T-helper 17 cell (primary cell): Measurements from ENCODE around the gene ANAPC7. TPM values are rescaled to one million over a fixed set of nuclear protein-coding genes. Genes with fewer than 3 reads are reported as not detected.
"Not testable (repeated sequence)": the region's sequence is repeated elsewhere in the genome, so short reads cannot be mapped to it uniquely, and the experiment has no call there.

Source experiments
- ATAC-seq: fragments of 150-1000 bp; cut with Tn5 transposase; 2 replicates; pipeline ENCODE4 v1.10.0; 2021; ENCODE audit warnings: mild to moderate bottlenecking, moderate library complexity
- DNase-seq, 3 donors: peaks; one replicate each; pipeline versions ENCODE4 v3.0.0 to v3.0.0-alpha.2; 2020 to 2021
- H3K9me3 ChIP-seq: one replicate; pipeline ENCODE4 v1.7.0; 2013; ENCODE audit warnings: low read length, mild to moderate bottlenecking; ENCODE audit not compliant: control insufficient read depth, poor library complexity, severe bottlenecking
- H3K27ac Mint-ChIP-seq: one replicate; pipeline ENCODE4 v1.8.0; 2022; ENCODE audit warnings: mild to moderate bottlenecking, moderate library complexity, mixed read lengths
- H3K27me3 Mint-ChIP-seq: one replicate; pipeline ENCODE4 v1.8.0; 2022; ENCODE audit warnings: mixed read lengths
- H3K36me3 Mint-ChIP-seq: one replicate; pipeline ENCODE4 v1.8.0; 2022; ENCODE audit warnings: low read depth, mixed read lengths
- H3K4me1 Mint-ChIP-seq: one replicate; pipeline ENCODE4 v1.8.0; 2022; ENCODE audit warnings: mild to moderate bottlenecking, mixed read lengths
- H3K4me3 Mint-ChIP-seq: one replicate; pipeline ENCODE4 v1.8.0; 2022; ENCODE audit warnings: mild to moderate bottlenecking, moderate library complexity, mixed read lengths
- total RNA-seq, 4 donors: library from RNA in 2 of 4; stranded (reverse) in 2 of 4; gene quantifications; one replicate each; pipeline ENCODE4 v1.2.3 and lab custom pipeline; 2022 to 2026

ANAPC7 gene
- total RNA-seq, 2 donors from 2014 or later: 40.1 to 42.6 TPM

DNA sequence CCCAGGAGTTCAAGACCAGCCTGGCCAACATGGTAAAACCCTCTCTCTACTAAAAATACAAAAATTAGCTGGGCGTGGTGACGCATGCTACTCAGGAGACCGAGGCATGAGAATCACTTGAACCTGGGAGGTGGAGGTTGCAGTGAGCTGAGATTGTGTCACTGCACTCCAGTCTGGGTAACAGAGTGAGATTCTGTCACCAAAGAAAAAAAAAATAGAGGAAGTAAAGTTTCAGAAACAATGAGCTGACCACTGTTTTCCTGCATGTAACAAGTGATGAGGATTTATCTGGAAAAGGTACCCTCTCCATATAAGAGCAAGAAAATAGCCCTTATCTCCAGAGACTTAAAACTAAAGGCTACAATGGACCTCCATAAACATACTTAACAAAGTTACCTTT, 13.6 kb upstream of the ANAPC7 start:
- DNase-seq, H3K36me3 Mint-ChIP-seq, ATAC-seq, H3K27ac Mint-ChIP-seq, H3K27me3 Mint-ChIP-seq, H3K4me3 Mint-ChIP-seq, H3K4me1 Mint-ChIP-seq, H3K9me3 ChIP-seq: not testable (repeated sequence)

DNA sequence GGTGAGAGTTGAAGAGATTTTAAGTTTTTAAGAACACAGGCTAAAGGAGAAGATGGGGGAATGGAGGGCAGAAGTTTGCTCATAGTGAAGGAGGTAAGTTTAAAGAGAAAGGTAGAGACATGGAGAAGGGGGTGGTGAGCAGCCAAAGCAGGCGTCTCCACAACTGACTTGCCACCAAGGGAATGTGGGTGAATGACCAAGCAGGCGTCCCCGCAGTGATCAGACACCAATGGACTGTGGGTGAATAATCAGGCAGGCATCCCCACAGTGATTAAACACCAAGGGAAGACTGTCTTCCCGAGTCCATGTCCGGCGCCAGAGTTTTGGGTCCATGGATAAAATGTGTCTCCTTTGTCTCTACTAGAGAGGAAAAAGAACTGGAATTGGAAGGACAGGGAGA, 6.6 kb upstream of the ANAPC7 start:
- DNase-seq, H3K27ac Mint-ChIP-seq, H3K36me3 Mint-ChIP-seq, H3K9me3 ChIP-seq, H3K4me1 Mint-ChIP-seq, ATAC-seq, H3K4me3 Mint-ChIP-seq: not testable (repeated sequence)
- peaks cover 18% of the 10 kb centered on the region for H3K27me3 Mint-ChIP-seq

- not testable (repeated sequence) for H3K9me3 ChIP-seq, ATAC-seq, DNase-seq, H3K27ac Mint-ChIP-seq, H3K4me3 Mint-ChIP-seq, H3K36me3 Mint-ChIP-seq
- Mint-ChIP-seq H3K27me3 (peaks cover 15% of the 10 kb centered on the region), H3K4me1 (peaks cover 14% of the 10 kb centered on the region)
Measured at GRCh38 chr12:110405126-110405662, 1.7 kb upstream of the ANAPC7 start.

GRCh38 chr12:110403976-110404682, 621 bp upstream of the ANAPC7 start:
- no peaks in the 10 kb centered on the region for H3K9me3 ChIP-seq
- Mint-ChIP-seq H3K27me3 (peaks cover 5% of the 10 kb centered on the region), H3K36me3 (peaks cover 3% of the 10 kb centered on the region), H3K27ac (peak overlapping the region; percentile 98), H3K4me3 (peak overlapping the region; percentile 100), H3K4me1 (peaks cover 11% of the 10 kb centered on the region)
- ATAC-seq (peak; percentile 70), DNase-seq (peak; percentile 66 to 70 (median 69))

DNA sequence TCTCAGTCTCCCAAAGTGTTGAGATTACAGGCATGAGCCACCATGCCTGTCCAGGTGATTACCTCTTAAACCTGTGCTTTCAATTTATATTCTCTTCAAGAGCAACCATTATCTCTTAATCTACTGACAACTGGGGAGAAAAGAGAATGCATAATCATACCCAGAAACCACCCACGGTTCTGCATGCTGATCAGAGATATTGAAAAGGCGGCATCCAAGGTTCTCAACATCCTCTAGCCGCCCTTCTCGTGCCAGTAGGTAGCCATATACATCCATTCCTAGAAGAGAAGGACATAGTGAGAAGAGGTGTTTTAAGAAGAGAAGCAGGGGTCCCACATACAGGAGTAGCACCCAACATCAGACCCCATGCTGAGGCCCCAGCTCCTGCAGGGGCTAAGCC, 20.8 kb downstream of the ANAPC7 start:
- no peak for DNase-seq
- Mint-ChIP-seq H3K4me1 (peaks cover 12% of the 10 kb centered on the region), H3K36me3 (peaks cover 6% of the 10 kb centered on the region), H3K27me3 (no peaks in the 10 kb centered on the region), H3K27ac (peak overlapping the region; percentile 84), H3K4me3 (no peak overlapping the region)
- no peak for ATAC-seq
- H3K9me3 ChIP-seq: no peaks in the 10 kb centered on the region

DNA sequence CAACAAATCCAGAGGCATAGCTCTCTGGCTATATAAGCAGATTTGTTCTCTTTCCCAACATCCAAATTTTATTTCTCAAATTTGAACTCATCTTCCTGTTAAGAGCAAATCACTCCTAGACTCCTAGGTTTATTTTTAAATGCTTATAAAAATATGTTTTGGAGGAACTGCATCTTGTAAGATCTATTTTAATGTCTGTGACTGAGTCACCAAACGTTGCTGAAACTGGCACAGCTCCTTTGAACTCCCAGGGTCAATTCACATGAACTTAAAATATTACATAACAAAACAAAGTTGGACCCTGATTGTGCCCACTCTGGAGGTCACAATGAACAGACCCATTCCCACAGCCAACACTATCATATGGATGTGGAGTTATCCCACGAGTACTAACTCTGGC, 23.9 kb downstream of the ANAPC7 start:
- H3K4me1 Mint-ChIP-seq: peaks cover 9% of the 10 kb centered on the region
- H3K36me3 Mint-ChIP-seq: peaks cover 6% of the 10 kb centered on the region

GRCh38 chr12:110379197-110379596, 24.3 kb downstream of the ANAPC7 start:
- no peak for DNase-seq
- peaks cover 6% of the 10 kb centered on the region for H3K36me3 Mint-ChIP-seq
- no peak overlapping the region for H3K4me3 Mint-ChIP-seq
- ATAC-seq: no peak
- no peak overlapping the region for H3K27ac Mint-ChIP-seq
- no peaks in the 10 kb centered on the region for H3K9me3 ChIP-seq
- no peaks in the 10 kb centered on the region for H3K27me3 Mint-ChIP-seq
- H3K4me1 Mint-ChIP-seq: peaks cover 7% of the 10 kb centered on the region

More for the DNA sequence above, 23.9 kb downstream of the ANAPC7 start:
- Mint-ChIP-seq H3K27me3 (no peaks in the 10 kb centered on the region), H3K27ac (no peak overlapping the region), H3K4me3 (no peak overlapping the region)
- H3K9me3 ChIP-seq: no peaks in the 10 kb centered on the region
- ATAC-seq: no peak
- DNase-seq: no peak

GRCh38 chr12:110378131-110378790, 25.2 kb downstream of the ANAPC7 start:
- not testable (repeated sequence) for H3K9me3 ChIP-seq, H3K27ac Mint-ChIP-seq, H3K36me3 Mint-ChIP-seq, DNase-seq, ATAC-seq, H3K4me3 Mint-ChIP-seq, H3K4me1 Mint-ChIP-seq, H3K27me3 Mint-ChIP-seq

- H3K9me3 ChIP-seq: no peaks in the 10 kb centered on the region
- peaks cover 7% of the 10 kb centered on the region for H3K4me1 Mint-ChIP-seq
- DNase-seq (no peak), ATAC-seq (no peak)
- no peaks in the 10 kb centered on the region for H3K27me3 Mint-ChIP-seq
- H3K4me3 Mint-ChIP-seq: no peak overlapping the region
- peak overlapping the region; percentile 41 for H3K27ac Mint-ChIP-seq
- H3K36me3 Mint-ChIP-seq: peaks cover 6% of the 10 kb centered on the region
Measured at GRCh38 chr12:110373962-110374611, 29.4 kb downstream of the ANAPC7 start.

- no peak for DNase-seq
- no peaks in the 10 kb centered on the region for H3K9me3 ChIP-seq
- no peak overlapping the region for H3K27ac Mint-ChIP-seq
- H3K4me3 Mint-ChIP-seq: no peak overlapping the region
- H3K4me1 Mint-ChIP-seq: peaks cover 7% of the 10 kb centered on the region
- no peaks in the 10 kb centered on the region for H3K27me3 Mint-ChIP-seq
- ATAC-seq: no peak
- H3K36me3 Mint-ChIP-seq: peaks cover 5% of the 10 kb centered on the region
Measured at GRCh38 chr12:110373425-110373824, 30.1 kb downstream of the ANAPC7 start.

- Mint-ChIP-seq H3K36me3 (peaks cover 4% of the 10 kb centered on the region), H3K4me1 (peaks cover 7% of the 10 kb centered on the region), H3K27me3 (no peaks in the 10 kb centered on the region), H3K4me3 (no peak overlapping the region), H3K27ac (no peak overlapping the region)
- DNase-seq (no peak), ATAC-seq (no peak)
- H3K9me3 ChIP-seq: no peaks in the 10 kb centered on the region
Measured at GRCh38 chr12:110373025-110373424, 30.5 kb downstream of the ANAPC7 start.

DNA sequence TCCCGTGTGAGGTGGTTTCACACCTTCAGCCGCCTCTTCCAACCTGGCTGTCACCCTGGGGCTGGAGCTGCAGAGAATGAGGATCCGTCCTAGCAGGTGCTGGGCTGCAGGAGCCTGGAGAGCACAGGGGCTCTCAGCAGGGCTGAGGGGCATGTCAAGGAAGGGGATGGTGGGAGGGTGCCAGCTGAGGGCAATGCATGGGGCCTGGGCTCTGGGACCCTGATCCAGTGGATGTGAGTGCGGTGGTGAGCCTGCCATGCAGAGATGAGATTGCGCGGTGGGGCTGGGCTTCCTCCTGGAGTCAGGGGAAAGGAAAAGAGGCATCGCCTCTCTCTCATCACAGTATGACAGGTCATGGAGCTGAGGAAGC, 31.5 kb downstream of the ANAPC7 start:
- Mint-ChIP-seq H3K36me3 (peaks cover 4% of the 10 kb centered on the region), H3K4me1 (peaks cover 7% of the 10 kb centered on the region), H3K4me3 (no peak overlapping the region), H3K27ac (no peak overlapping the region), H3K27me3 (no peaks in the 10 kb centered on the region)
- H3K9me3 ChIP-seq: no peaks in the 10 kb centered on the region
- ATAC-seq (no peak), DNase-seq (no peak)

DNA sequence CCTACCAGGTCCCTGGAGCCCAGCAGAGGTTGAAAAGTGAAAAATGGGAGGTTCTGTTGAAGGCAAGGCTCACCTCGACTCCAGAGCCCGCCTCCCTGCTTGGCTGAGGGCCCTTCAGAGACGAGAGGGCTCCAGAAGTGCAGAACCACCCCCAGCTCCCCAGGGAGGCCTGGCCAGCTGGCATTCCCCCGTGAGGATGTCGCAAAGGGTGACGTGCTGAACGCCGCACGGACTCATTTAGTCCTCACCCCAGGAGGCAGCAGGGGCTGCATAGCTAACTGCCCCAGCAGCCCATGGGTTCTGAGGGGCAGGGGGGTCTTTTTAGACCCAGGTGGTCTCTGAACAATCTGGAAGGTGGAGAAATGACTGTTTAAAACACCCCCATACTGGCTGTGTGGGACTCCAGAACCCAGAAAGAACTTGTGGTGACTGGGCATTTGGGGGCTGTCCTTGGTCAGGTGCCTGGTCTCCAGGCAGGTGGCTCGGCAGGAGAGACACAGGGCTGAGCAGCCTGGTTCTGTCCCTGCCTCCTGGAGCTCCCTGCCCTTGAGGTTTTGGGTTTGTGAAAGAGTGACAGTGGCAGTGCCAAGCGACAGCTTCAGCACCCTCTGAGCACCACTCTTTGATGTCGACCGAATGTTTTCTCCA, 32.0 kb downstream of the ANAPC7 start:
- ATAC-seq (peak; percentile 54), DNase-seq (no peak)
- Mint-ChIP-seq H3K36me3 (peaks cover 4% of the 10 kb centered on the region), H3K4me3 (no peak overlapping the region), H3K4me1 (peaks cover 7% of the 10 kb centered on the region), H3K27me3 (no peaks in the 10 kb centered on the region), H3K27ac (no peak overlapping the region)
- H3K9me3 ChIP-seq: no peaks in the 10 kb centered on the region
